Measurements from ENCODE around the gene PHF24. TPM values are rescaled to one million over a fixed set of nuclear protein-coding genes. Genes with fewer than 3 reads are reported as not detected.
"Not testable (repeated sequence)": the region's sequence is repeated elsewhere in the genome, so short reads cannot be mapped to it uniquely, and the experiment has no call there.

The PHF24 gene
- total RNA-seq: under 1 TPM; 0.12 to 0.22 TPM
- long read RNA-seq: 0 reads

DNA sequence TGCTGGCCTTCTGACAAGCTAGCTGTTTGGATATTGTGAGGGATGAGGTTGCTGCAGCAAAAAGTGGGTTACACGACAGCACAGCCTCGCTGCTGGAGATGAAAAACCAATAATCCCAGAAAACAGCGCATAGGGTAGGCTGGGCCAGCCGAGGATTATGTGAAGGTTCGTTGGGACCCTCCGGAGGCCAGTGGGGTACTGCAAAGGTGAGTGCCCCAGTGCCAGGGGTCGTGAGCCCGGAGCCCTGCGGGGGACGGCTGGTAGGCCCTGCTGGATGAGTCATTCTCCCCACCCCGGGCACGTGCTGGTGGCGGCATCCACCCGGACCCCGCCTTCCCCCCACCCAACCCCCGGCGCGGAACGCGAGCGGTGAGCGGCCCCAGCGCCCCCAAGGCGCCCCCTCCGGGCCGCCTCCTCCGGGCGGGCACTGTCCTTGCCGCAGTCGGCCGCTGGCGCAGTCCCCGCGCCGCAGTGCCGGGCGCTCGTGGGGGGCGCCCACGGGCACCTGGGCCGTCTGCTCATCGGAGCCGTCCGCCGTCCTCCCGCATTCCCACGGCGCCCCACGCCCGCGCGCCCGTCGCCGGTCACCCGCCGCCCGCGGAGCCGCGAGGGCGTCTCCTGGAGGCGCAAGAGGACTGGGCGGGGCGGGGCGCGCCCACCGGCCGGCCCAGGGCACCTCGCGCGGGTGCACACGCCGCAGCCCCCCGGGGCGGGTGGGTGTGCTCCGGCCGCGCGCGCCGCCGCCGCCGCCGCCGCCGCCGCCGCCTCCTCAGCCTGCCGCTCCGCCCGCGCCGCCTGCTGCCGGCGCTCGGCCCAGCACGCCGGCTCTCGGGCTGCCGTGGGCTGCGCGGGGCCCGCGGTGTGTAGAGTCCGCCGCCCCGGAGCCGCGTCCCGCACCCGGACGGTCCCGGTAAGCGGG is at the start of gene PHF24:
TSS of gene PHF24 (plus strand) at position 794 of the 919 bp plus-strand sequence. CDS start 13,014 bp downstream, outside the sequence.
- peak; percentile 60 for ATAC-seq

DNA sequence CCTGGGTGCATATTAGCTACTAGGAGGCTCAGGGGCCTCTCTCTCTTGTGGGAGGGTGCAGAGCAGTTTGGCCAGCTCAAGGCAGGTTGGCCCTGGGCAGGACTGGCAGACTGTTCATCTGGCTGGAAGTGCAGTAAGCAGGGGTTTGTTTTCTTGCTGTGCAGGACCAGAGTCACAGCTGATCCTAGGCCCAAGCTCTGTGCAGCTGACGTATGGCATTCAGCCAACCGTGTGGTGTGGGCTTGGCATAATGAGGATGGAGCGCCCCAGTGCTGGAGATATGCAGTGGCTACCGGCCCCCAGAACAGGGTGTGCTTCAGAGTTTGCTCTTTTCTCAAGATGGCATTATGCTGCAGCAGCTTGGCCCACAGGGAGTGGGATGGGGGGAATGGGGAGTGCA is 31.0 kb upstream of the PHF24 start:
- ATAC-seq (no peak), DNase-seq (no peak)

More for the DNA sequence above, at the start of gene PHF24:
- no peak for DNase-seq
- intact Hi-C loops (cut with DNase I, micrococcal nuclease): no loop called here

DNA sequence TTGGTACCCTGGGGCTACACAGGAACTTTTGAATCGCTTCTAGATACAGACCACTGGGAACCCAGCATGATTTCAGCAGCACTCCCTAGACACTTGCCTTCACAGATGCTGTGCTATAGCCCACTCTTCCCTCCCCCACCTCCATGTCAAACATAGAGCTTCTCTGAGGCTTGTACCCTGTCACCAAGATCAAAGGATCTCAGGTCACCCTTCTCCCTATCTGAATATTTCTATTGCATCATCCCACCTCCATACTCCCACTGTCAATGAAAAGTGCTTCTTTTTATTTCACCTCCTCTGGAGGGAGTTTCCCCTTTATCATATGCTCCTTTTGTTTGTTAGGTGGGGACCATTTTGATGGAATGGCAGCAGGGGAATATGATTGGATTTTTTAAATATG is 29.2 kb upstream of the PHF24 start:
- no peak for ATAC-seq
- no peak for DNase-seq
- intact Hi-C loops (cut with DNase I, micrococcal nuclease): no loop called here

More for the DNA sequence above, 31.0 kb upstream of the PHF24 start:
- intact Hi-C loops (cut with DNase I, micrococcal nuclease): no loop called here

DNA sequence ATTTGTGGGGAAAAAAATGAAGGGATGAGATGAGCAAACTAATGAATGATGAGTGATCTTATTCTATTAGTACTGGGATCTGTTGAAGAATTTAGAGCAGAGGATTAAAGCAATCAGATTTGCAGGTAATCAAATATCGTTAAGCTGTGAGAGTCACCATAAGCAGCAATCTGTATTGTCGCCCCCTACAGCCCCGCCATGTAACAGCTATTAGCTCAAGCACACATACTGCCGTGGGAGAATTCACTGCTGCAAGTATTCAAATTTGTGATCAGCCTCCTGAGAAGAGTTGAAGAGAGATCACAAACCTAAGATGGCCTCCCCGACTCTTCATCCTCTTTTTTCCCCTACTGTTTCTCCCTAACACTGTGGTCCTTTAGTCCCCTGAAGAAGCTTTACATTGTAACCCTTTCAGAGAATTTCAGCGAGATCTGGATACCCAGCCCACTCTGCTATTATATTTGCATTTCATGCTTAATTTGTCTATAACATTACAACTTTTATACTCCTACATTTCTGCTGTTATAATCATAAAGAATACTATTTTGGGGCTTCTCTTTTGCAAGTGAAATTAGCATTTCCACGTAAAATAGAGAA is 28.5 kb upstream of the PHF24 start:
- intact Hi-C loops (cut with DNase I, micrococcal nuclease): no loop called here
- peak; percentile 36 for ATAC-seq
- peak in 1 of 2 donors; percentile 24 for DNase-seq

DNA sequence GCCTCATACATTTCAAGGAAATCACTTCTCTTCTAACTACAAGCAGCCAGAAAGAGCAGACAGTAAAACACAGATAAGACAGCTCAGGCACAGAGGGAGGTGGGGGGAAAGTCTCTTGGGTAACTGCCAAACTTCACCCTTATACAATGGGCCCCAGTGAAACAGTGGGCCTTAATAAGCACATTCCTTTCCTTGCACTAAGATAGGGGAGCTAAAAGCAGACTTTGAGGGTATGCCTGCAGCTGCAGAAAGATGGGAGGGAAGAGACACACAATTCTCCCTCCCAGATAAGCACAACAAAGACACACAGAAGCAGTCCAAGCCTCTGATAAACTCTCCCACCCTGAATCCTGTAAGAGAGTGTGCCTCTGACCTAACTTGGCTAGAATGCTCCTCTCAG is 18.1 kb upstream of the PHF24 start:
- ATAC-seq; intact Hi-C loops (cut with DNase I, micrococcal nuclease); DNase-seq: not testable (repeated sequence)

DNA sequence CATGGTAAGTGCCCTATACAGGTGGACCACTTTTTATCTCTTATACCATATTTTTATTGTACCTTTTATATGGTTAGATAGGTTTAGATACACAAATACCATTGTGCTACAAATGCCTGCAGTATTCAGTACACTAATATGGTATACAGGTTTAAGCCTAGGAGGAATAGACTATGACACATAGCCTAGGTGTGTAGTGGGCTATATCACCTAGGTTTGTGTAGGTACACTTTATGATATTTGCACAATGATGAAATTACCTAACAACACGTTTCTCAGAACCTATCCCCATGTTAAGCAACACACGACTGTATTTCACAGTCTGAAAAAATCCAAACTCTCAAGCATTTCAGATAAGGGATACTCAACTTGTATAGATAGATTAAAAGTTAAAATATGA is 9.6 kb upstream of the PHF24 start:
- intact Hi-C loops (cut with DNase I, micrococcal nuclease): no loop called here
- DNase-seq (no peak), ATAC-seq (peak; percentile 99)

DNA sequence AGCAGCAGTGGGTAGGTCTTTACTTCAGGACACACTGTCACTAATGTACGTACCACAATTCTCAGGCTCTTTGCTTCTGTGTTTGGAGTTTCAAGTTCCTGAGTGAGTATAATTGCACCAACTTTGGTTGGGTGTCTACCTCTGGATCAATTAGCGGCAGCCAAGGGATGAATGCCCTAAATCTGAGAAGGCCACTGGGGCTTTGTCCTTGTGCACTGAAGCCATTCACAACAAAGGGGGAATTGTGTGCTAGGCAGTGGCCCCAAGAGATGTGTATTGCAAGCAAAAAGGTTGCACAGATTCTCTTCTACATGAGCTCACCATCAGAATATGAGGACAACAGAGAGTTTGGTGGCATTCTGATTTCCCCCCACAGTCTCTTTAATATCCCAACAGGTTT is 3.9 kb upstream of the PHF24 start:
- ATAC-seq (no peak), DNase-seq (no peak)
- intact Hi-C loops (cut with DNase I, micrococcal nuclease): no loop called here

DNA sequence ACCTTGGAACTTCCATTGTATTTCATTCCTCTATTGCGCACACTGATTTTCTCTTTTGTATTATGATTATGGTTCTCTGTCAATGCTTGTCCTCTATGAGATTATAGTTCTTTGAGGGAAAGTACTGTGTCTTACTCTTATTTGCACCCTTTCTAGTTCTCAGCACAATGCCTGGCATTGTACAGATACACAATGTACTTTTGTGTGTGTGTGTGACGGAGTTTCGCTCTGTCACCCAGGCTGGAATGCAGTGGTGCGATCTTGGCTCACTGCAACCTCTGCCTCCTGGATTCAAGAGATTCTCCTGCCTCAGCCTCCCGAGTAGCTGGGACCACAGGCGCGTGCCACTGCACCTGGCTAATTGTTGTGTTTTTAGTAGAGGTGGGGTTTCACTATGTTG is 2.0 kb upstream of the PHF24 start:
- intact Hi-C loops (cut with DNase I, micrococcal nuclease); DNase-seq; ATAC-seq: not testable (repeated sequence)

DNA sequence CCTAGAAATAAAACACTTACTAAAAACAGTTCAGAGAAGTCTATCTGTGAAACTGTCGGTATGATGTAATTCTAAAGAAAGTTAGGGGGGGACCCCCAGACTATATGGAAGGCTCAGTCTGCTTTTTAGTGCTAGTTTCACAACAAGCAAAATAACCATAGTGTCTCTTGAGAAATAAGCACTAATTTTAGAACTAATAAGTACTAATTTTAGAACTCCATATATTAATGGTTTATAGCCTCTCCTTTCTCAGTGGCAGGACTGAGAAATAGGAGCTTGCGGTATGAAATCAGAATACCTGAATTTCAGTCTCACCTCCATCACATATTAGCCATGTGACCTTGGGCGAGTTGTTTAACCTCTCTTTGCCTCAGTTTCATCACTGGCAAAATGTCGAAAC is 1.4 kb upstream of the PHF24 start:
- intact Hi-C loops (cut with DNase I, micrococcal nuclease): no loop called here
- DNase-seq (no peak), ATAC-seq (no peak)

DNA sequence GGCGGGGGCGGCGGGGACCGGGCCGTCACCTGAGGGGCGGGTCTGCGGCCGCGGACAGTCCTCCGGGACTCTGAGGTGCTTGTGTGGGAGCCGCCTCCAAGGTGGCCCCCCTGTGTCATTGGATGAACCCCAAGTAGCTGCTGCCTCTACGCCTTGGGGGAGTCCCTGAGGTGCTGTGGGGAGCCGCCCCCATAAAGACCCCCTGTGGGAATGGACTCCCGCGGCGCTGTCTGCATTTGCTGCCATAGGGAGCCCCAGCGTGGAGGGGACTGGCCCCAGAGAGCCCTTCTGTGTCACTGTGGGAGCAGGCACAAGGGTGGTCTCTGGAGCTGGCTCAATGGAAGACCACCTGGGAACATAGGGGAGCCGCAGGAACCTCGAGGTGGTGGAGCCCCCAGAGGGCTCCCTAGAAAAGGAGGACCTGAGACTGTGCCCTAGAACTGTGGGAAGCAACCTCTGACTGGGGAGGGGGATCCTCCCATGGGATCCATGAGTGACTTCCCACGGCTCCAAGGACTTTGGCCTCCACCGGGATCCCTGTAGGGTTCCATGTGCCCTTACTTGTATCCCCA is 412 bp downstream of the PHF24 start:
- intact Hi-C loops (cut with DNase I, micrococcal nuclease): no loop called here
- DNase-seq (no peak), ATAC-seq (no peak)

DNA sequence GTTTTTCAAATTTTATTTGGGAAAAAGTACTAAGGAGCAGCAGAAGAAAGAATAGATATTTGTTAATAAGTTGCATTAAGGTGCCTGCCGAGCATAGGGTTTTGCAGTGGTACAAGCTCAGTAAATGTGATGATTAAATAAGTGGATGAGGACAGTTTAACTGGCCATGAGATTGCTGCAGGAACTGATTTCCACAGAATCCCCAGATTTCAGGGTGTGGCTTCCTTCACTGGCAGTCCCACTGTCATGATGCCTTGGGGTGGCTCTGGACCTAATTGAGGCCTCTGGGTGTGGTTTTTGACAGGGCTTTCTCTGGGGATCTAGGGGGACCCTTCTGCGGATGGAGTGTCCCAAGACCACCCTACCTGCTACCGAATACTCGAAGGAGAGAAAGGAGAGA is 1.4 kb downstream of the PHF24 start:
- no peak for ATAC-seq
- no peak for DNase-seq
- intact Hi-C loops (cut with DNase I, micrococcal nuclease): no loop called here

DNA sequence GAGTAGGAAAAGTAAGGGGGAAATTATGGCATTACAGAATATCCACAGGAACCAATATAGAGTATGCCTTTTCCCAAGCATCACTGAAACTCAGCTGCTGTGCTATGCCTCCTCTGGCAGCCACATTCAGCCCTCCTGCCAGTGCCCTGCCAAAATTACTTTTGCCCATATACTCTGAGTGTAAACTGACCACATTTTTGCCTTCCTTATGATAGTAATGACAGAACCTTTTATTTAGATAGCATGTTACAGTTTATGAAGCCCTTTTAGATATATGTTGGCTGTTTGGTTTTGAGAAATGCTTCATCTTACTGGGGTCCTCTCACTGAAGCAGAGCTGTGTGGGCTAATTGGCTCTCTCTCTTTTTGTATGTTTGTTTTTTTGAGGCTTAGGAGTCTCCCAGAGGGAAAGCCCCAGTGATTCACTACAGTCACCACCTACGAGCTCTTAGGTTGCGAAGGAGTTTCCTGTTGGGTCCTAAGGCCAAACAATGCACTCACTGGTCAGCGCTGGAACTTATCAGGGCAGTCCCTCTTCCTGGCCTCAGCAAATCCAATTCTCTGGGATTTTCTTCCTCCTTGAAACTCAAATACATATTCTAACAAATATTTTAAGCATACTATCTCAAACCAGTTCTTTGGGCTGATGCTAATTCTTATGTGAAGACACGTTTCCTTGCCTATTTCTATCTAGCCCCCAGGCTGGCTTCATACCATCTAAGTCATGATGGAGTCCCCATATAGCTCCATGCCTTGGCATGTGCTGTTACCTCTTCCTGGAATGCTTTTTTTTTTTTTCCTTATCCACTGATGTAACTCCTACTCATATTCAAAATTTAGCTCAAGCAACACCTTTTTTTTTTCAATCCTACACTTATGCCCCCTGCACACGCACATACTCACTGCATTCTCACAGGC is 3.7 kb downstream of the PHF24 start:
- ATAC-seq (no peak), DNase-seq (no peak)
- intact Hi-C loops (cut with DNase I, micrococcal nuclease): no loop called here

DNA sequence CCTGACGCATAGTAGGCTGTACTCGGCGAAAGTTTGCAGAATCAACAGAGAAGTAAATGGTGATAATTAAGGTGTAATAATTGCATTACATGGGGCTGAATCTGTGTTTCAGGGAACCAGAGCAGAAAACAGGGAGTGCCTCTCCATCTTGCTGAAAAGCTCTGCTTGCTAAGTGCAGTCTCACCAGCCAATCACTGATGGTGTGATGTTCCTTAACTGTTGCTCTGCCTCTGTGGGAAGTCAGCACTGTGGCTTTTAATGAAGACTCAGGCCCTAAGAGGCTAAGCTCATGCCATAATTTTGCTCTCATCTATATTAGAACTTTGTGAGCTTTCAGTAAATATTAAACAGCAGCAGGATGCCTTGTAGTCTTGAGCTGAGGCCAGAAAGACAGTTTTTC is 4.5 kb downstream of the PHF24 start:
- ATAC-seq (no peak), DNase-seq (no peak)
- intact Hi-C loops (cut with DNase I, micrococcal nuclease): no loop called here

DNA sequence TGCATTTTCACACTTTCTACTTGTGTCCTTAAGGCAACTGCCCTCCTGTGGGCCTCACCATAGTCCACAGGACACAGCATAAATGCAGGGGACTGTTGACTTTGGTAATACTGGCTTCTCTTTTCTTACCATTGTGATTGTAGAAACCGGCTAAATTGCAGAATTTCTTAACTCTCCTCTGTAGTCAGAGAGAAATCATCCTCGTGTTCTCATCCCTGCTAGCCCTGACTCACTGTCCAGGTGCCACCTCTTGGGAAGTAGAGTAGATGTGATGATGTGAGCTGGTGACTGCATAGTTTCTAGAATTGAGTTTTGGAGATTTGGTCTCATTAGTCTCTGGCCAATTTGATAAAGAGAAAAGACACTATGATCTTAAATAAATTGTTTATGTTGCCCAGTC is 5.5 kb downstream of the PHF24 start:
- intact Hi-C loops (cut with DNase I, micrococcal nuclease): no loop called here
- DNase-seq (no peak), ATAC-seq (no peak)

DNA sequence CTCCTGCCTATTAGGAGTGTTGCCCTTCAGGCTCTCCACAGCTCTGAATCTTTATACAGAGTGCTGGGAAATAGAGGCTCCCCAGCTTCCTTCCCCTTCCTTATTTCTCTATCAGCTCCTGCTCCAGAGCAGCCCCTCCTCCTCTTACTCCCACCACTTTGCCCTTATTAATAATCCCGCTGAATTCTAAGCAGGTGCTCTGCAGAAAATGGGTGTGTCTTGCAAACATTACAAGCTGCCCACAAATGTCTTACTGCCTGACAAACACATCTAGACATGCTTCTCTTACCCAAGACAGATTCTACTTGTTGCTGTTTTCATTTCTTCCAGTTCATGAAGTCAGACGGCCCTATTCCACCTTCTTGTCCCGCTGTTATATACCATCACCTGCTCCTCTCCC is 6.4 kb downstream of the PHF24 start:
- no peak for ATAC-seq
- intact Hi-C loops (cut with DNase I, micrococcal nuclease): no loop called here
- DNase-seq: no peak

DNA sequence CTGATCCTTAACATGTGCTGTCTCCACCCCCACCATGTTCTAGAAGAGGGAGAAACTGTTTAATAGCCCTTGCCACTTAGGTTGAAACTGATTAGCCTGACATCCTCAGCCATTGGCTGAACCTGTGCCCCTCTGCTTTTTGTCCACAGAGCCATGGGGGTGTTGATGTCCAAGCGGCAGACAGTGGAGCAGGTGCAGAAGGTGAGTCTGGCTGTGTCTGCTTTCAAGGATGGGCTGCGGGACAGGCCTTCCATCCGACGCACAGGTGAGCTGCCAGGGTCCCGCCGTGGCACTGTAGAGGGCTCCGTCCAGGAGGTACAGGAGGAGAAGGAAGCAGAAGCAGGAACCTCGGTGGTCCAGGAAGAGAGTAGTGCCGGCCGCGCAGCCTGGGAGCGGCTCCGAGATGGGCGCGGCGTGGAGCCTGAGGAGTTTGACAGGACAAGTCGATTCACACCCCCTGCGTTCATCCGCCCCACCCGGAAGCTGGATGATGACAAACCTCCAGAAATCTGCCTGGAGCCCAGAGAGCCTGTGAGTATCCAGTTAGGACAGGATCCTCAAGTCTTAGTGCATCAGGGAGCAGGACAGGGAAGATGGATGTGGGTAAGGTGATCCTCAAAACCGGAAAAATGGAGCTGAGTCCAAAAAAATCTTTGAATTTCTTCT is 13.2 kb downstream of the PHF24 start:
- intact Hi-C loops (cut with DNase I, micrococcal nuclease): no loop called here
- ATAC-seq (no peak), DNase-seq (no peak)

DNA sequence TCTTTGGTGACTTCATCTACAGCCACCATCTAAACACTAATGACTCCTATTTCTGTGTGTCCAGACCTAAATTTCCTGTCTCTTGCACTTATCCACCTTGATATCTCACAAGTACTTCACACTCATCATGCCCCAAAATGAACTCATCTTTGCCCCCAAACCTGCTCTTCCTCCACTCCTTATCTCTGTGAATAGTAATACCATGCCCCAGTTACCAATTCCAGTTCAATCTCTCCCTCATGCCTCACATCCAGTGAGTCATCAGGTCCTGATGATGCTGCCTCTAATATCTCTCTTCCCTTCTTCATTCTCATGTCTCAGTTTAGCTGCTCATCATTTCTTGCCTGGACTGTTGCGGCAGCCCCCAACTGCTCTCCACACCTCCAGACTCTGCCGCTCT is 16.6 kb downstream of the PHF24 start:
- intact Hi-C loops (cut with DNase I, micrococcal nuclease): no loop called here
- DNase-seq: no peak
- no peak for ATAC-seq

DNA sequence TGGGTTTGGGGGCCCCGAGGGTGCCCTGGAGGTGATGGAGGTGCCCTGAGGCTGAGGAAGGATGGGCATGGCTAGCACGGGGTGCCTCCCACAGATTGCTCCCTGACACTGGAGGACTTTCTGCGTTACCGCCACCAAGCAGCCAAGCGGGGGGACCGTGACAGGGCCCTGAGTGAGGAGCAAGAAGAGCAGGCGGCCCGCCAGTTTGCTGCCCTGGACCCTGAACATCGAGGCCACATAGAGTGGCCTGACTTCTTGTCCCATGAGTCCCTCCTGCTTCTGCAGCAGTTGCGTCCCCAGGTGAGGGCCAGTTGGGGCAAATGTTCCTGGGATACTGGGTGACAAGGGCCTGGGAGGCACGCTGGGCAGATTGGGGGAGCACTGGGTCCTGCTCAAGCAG is 18.4 kb downstream of the PHF24 start:
- intact Hi-C loops (cut with DNase I, micrococcal nuclease): no loop called here
- no peak for ATAC-seq
- no peak for DNase-seq

DNA sequence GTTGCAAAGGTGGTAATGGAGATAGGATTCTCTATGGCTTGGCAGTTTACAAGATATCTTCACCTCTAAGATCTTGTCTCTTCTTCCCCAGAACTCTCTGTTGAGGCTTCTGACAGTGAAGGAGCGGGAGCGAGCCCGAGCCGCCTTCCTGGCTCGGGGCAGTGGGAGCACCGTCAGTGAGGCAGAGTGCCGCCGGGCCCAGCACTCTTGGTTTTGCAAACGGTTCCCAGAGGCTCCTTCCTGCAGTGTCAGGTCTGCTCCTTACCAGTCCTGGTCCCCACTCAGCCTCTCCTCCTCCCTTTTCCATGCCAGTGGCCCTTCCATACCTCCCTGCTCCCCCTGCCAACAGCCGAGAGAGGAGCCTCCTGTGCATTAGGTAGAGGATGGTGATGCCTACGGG is 18.9 kb downstream of the PHF24 start:
- intact Hi-C loops (cut with DNase I, micrococcal nuclease): no loop called here
- no peak for DNase-seq
- no peak for ATAC-seq

All from left colon (tissue), 2 donors.